Gastrocnemius medialis (tissue), 4 donors: Measurements from ENCODE around the gene JHY.

Experiments used
- POLR2A ChIP-seq, 2 donors: fragments of 450-650 bp; IDR thresholded peaks; one replicate each; pipeline ENCODE4 v1.6.1; 2017; ENCODE audit warnings: antibody characterized with exemption in 2 of 2, mild to moderate bottlenecking in 2 of 2, moderate library complexity in 2 of 2
- TF ChIP-seq, protein P1 (sequence below), 5 experiments: fragments of 450-650 bp in 3 of 5; fragments of 200-600 bp in 2 of 5; sonication (generic) in 2 of 5; IDR thresholded peaks in 4 of 5; conservative IDR thresholded peaks in 1 of 5; 1 replicate in 4 of 5; 2 replicates in 1 of 5; pipeline ENCODE4 v1.5.1; 2016 to 2019; ENCODE audit warnings: antibody characterized with exemption in 5 of 5, mild to moderate bottlenecking in 3 of 5, moderate library complexity in 3 of 5

DNA sequence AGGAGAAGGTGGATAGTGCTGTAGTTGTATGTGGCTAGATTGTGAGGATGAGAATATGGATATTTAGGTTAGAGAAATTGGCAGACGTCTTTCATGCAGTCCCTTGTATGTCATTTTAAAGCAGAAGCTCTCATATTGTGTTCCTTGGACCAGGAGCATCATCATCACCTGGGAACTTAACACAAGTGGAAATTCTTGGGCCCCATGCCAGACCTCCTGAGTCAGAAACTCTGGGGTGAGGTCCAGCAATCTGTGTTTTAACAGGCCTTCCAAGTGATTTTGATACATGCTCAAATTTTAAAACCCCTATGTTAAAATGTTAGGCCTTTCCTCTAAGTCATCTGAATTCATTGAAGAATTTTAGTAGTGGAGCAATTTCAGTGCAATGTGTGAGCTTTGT, 34.8 kb downstream of the JHY start:
- TF ChIP-seq, protein P1, sequence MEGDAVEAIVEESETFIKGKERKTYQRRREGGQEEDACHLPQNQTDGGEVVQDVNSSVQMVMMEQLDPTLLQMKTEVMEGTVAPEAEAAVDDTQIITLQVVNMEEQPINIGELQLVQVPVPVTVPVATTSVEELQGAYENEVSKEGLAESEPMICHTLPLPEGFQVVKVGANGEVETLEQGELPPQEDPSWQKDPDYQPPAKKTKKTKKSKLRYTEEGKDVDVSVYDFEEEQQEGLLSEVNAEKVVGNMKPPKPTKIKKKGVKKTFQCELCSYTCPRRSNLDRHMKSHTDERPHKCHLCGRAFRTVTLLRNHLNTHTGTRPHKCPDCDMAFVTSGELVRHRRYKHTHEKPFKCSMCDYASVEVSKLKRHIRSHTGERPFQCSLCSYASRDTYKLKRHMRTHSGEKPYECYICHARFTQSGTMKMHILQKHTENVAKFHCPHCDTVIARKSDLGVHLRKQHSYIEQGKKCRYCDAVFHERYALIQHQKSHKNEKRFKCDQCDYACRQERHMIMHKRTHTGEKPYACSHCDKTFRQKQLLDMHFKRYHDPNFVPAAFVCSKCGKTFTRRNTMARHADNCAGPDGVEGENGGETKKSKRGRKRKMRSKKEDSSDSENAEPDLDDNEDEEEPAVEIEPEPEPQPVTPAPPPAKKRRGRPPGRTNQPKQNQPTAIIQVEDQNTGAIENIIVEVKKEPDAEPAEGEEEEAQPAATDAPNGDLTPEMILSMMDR (IDR thresholded peaks at IDR 0.05 in 4 of 5, conservative IDR thresholded peaks at IDR 0.05 in 1 of 5): no peak
- TF ChIP-seq POLR2A (IDR thresholded peaks at IDR 0.05): no peak
